ENCODE results near the gene LRRC56. TPM values are rescaled to one million over a fixed set of nuclear protein-coding genes. Genes with fewer than 3 reads are reported as not detected.
A peak's percentile ranks its signal among the peaks of the same experiment; 100 is the strongest.

Gene LRRC56
- total RNA-seq, 1 donor from 2014 or later = 2.7 TPM

DNA sequence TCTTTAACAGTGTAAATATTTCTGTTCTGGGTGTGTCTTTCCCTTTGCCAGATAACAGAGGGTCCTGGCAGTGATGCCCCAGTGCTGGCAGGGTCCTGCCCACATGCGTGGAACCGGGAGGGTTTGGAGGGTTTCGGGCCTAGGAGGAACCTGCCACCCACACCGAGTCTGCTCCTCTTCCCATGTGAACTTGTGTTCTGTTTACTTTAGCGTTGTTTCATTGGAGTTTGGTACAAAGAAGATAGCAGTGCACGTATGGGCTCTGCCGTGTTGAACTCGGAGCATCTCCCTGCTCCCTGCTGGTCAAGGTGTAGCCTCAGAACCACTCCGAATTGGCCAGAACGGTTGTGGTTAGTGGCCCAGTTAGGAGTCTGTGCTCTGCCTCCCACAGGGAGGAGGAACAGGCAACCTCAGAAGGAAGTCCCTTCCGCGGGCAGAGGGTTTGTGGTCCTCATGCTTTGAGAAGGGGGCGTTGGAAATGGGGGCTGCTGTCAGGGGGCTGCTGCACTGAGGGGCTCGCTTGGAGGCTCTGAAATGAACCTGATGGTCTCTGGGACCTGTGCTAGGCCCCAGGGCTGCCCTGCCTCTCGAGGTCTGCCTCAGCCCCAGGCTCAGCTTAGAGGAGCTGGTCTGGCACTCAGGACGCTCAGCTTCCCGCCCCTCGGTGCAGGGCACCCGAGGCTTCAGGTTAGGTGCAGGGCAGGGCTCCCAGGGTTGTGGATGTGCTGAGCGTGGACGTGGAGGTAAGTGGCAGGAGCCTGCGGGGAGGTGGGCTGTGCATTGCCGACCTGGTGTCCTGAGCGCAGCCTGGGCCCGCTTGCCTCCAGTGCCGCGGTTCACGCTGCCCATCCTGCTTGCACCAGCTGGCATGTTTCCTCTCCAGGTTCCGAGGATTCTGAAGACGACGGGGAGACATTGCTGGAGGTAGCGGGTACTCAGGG, 49.3 kb downstream of the LRRC56 start:
- H3K27ac Mint-ChIP-seq (ENCODE audit: unreplicated experiment) = peak overlapping the region; percentile 96

DNA sequence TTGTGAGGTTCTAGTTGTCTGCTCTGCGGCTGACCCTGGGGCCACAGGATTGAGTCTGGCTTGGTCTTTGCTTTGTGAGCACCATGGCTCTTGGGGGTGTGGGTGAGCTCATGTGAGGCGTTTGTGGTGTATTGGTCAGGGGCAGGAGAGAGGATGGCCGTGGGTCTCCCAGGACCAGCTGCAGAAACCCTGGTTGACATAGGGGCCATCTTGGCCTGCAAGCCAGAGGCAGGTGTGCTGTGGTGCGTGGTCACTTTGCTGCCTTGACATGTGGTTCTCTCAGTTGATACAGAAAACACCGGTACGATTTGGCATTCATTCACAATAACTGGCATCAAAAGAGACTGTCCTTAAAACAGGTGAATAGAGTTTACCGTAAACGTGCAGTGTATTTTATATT, 50.2 kb downstream of the LRRC56 start:
- no peaks in the 10 kb centered on the region for H3K9me3 Mint-ChIP-seq (ENCODE audit: low read depth)
- peak overlapping the region; percentile 96 for H3K27ac Mint-ChIP-seq (ENCODE audit: unreplicated experiment)
- DNase-seq (ENCODE audit: low spot score) = no peak
- peaks cover 26% of the 10 kb centered on the region for H3K36me3 Mint-ChIP-seq (ENCODE audit: low read depth)
- H3K4me1 Mint-ChIP-seq (ENCODE audit: low read depth) = peaks cover 21% of the 10 kb centered on the region
- no peak overlapping the region for H3K4me3 Mint-ChIP-seq (ENCODE audit: unreplicated experiment)
- TF ChIP-seq, protein P1, sequence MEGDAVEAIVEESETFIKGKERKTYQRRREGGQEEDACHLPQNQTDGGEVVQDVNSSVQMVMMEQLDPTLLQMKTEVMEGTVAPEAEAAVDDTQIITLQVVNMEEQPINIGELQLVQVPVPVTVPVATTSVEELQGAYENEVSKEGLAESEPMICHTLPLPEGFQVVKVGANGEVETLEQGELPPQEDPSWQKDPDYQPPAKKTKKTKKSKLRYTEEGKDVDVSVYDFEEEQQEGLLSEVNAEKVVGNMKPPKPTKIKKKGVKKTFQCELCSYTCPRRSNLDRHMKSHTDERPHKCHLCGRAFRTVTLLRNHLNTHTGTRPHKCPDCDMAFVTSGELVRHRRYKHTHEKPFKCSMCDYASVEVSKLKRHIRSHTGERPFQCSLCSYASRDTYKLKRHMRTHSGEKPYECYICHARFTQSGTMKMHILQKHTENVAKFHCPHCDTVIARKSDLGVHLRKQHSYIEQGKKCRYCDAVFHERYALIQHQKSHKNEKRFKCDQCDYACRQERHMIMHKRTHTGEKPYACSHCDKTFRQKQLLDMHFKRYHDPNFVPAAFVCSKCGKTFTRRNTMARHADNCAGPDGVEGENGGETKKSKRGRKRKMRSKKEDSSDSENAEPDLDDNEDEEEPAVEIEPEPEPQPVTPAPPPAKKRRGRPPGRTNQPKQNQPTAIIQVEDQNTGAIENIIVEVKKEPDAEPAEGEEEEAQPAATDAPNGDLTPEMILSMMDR (IDR thresholded peaks at IDR 0.05) = no peak
- H3K27me3 Mint-ChIP-seq (ENCODE audit: low read depth) = no peaks in the 10 kb centered on the region

More for the DNA sequence above, 49.3 kb downstream of the LRRC56 start:
- Mint-ChIP-seq H3K27me3 (ENCODE audit: low read depth) (no peaks in the 10 kb centered on the region), H3K4me3 (ENCODE audit: unreplicated experiment) (no peak overlapping the region), H3K4me1 (ENCODE audit: low read depth) (peaks cover 21% of the 10 kb centered on the region), H3K36me3 (ENCODE audit: low read depth) (peaks cover 22% of the 10 kb centered on the region), H3K9me3 (ENCODE audit: low read depth) (no peaks in the 10 kb centered on the region)
- DNase-seq (ENCODE audit: low spot score) = no peak
- TF ChIP-seq, protein P1 (IDR thresholded peaks at IDR 0.05) = no peak

DNA sequence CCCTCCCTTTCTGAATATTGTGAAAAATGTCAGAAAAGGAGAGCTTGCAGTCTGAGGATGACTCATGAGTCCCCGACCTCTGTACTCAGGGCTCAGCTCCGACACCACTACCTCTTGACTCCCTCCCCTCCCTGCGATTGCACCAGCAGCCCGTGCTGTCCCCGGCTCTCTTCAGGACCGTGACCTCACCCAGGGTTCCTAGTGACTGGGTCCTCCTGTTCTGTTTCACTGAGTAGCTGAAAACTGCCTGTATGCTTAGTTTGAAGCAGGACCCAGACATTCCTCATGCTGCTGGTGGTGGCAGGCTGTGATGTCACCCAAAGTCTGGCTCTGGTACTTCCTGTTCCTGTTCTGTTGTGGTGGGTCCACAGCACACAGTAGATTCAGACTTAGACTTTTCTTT, 50.7 kb downstream of the LRRC56 start:
- DNase-seq (ENCODE audit: low spot score) = no peak
- no peaks in the 10 kb centered on the region for H3K9me3 Mint-ChIP-seq (ENCODE audit: low read depth)
- peak overlapping the region; percentile 42 for H3K4me3 Mint-ChIP-seq (ENCODE audit: unreplicated experiment)
- TF ChIP-seq, protein P1 (IDR thresholded peaks at IDR 0.05) = no peak
- H3K27ac Mint-ChIP-seq (ENCODE audit: unreplicated experiment) = peak overlapping the region; percentile 96
- peaks cover 26% of the 10 kb centered on the region for H3K36me3 Mint-ChIP-seq (ENCODE audit: low read depth)
- no peaks in the 10 kb centered on the region for H3K27me3 Mint-ChIP-seq (ENCODE audit: low read depth)
- peaks cover 21% of the 10 kb centered on the region for H3K4me1 Mint-ChIP-seq (ENCODE audit: low read depth)

DNA sequence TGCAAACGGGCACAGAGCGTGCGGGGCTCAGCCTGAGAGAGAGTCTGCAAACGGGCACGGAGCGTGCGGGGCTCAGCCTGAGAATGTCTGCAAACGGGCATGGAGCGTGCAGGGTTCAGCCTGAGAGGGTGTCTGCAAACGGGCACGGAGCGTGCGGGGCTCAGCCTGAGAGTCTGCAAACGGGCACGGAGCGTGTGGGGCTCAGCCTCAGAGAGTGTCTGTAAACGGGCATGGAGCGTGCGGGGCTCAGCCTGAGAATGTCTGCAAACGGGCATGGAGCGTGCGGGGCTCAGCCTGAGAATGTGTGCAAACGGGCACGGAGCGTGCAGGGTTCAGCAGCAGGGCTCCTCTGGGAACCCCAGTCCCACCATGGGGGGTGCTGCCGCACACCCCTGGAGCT, 52.5 kb downstream of the LRRC56 start:
- Mint-ChIP-seq H3K4me1 (ENCODE audit: low read depth) (peaks cover 21% of the 10 kb centered on the region), H3K9me3 (ENCODE audit: low read depth) (no peaks in the 10 kb centered on the region), H3K4me3 (ENCODE audit: unreplicated experiment) (no peak overlapping the region), H3K27me3 (ENCODE audit: low read depth) (no peaks in the 10 kb centered on the region), H3K27ac (ENCODE audit: unreplicated experiment) (no peak overlapping the region), H3K36me3 (ENCODE audit: low read depth) (peaks cover 34% of the 10 kb centered on the region)
- DNase-seq (ENCODE audit: low spot score) = no peak
- TF ChIP-seq, protein P1 (IDR thresholded peaks at IDR 0.05) = no peak

DNA sequence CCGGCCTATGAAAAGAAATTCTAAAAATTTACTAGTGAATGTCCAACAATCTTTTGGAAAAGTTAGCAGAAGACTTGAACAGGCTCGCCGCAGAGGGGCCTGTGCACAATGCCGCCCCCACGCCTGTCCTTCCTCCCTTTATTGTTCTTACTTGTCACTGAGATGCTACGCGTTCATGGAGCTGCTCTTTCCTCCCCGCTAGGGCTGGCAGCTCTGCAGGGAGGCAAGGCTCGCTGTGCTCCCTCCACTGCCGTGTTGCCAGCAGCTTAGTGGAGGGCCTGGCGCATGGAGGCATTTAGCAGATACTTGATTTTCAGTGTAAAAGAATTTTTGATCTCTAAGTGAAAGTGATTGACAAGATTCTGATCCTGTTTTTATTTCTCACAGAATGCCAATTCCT, 53.7 kb downstream of the LRRC56 start:
- H3K4me3 Mint-ChIP-seq (ENCODE audit: unreplicated experiment) = no peak overlapping the region
- H3K27me3 Mint-ChIP-seq (ENCODE audit: low read depth) = no peaks in the 10 kb centered on the region
- no peak for DNase-seq (ENCODE audit: low spot score)
- TF ChIP-seq, protein P1 (IDR thresholded peaks at IDR 0.05) = no peak
- H3K36me3 Mint-ChIP-seq (ENCODE audit: low read depth) = peaks cover 35% of the 10 kb centered on the region
- H3K4me1 Mint-ChIP-seq (ENCODE audit: low read depth) = peaks cover 21% of the 10 kb centered on the region
- H3K9me3 Mint-ChIP-seq (ENCODE audit: low read depth) = no peaks in the 10 kb centered on the region
- H3K27ac Mint-ChIP-seq (ENCODE audit: unreplicated experiment) = peak overlapping the region; percentile 22

All from chondrocyte (in vitro differentiated cells).